Measurements from ENCODE around the gene C9orf152. TPM values are rescaled to one million over a fixed set of nuclear protein-coding genes. Genes with fewer than 3 reads are reported as not detected.
A peak's percentile ranks its signal among the peaks of the same experiment; 100 is the strongest.

The C9orf152 gene
- total RNA-seq, 1 donor from 2014 or later, result not detected

GRCh38 chr9:110185806-110186205, 22.2 kb downstream of the C9orf152 start:
- no peak for TF ChIP-seq CTCF (IDR thresholded peaks at IDR 0.05; ENCODE audit: partially characterized antibody, unreplicated experiment)
- H3K4me1 Mint-ChIP-seq (ENCODE audit: low read depth, unreplicated experiment), result peaks cover 9% of the 10 kb centered on the region
- no peak overlapping the region for H3K4me3 Mint-ChIP-seq (ENCODE audit: unreplicated experiment)
- no peaks in the 10 kb centered on the region for H3K36me3 Mint-ChIP-seq (ENCODE audit: unreplicated experiment)
- no peak for DNase-seq
- peaks cover 2% of the 10 kb centered on the region for H3K9me3 Mint-ChIP-seq (ENCODE audit: unreplicated experiment)
- H3K27ac Mint-ChIP-seq (ENCODE audit: unreplicated experiment), result no peak overlapping the region
- H3K27me3 Mint-ChIP-seq (ENCODE audit: unreplicated experiment), result peaks cover 6% of the 10 kb centered on the region

GRCh38 chr9:110183208-110184145, 24.5 kb downstream of the C9orf152 start:
- Mint-ChIP-seq H3K4me3 (ENCODE audit: unreplicated experiment) (no peak overlapping the region), H3K9me3 (ENCODE audit: unreplicated experiment) (peaks cover 2% of the 10 kb centered on the region), H3K27ac (ENCODE audit: unreplicated experiment) (no peak overlapping the region), H3K27me3 (ENCODE audit: unreplicated experiment) (peaks cover 6% of the 10 kb centered on the region), H3K4me1 (ENCODE audit: low read depth, unreplicated experiment) (peaks cover 9% of the 10 kb centered on the region), H3K36me3 (ENCODE audit: unreplicated experiment) (no peaks in the 10 kb centered on the region)
- TF ChIP-seq CTCF (IDR thresholded peaks at IDR 0.05; ENCODE audit: partially characterized antibody, unreplicated experiment), result peak; percentile 76
- DNase-seq, result peak; percentile 53

GRCh38 chr9:110180511-110181434, 27.2 kb downstream of the C9orf152 start:
- Mint-ChIP-seq H3K4me3 (ENCODE audit: unreplicated experiment) (no peak overlapping the region), H3K4me1 (ENCODE audit: low read depth, unreplicated experiment) (peaks cover 9% of the 10 kb centered on the region), H3K36me3 (ENCODE audit: unreplicated experiment) (no peaks in the 10 kb centered on the region), H3K9me3 (ENCODE audit: unreplicated experiment) (peaks cover 3% of the 10 kb centered on the region), H3K27me3 (ENCODE audit: unreplicated experiment) (peaks cover 8% of the 10 kb centered on the region), H3K27ac (ENCODE audit: unreplicated experiment) (no peak overlapping the region)
- no peak for DNase-seq
- no peak for TF ChIP-seq CTCF (IDR thresholded peaks at IDR 0.05; ENCODE audit: partially characterized antibody, unreplicated experiment)

- Mint-ChIP-seq H3K4me1 (ENCODE audit: low read depth, unreplicated experiment) (peaks cover 3% of the 10 kb centered on the region), H3K36me3 (ENCODE audit: unreplicated experiment) (no peaks in the 10 kb centered on the region), H3K27ac (ENCODE audit: unreplicated experiment) (peak overlapping the region; percentile 38), H3K4me3 (ENCODE audit: unreplicated experiment) (no peak overlapping the region), H3K27me3 (ENCODE audit: unreplicated experiment) (peaks cover 10% of the 10 kb centered on the region), H3K9me3 (ENCODE audit: unreplicated experiment) (peaks cover 3% of the 10 kb centered on the region)
- no peak for DNase-seq
- TF ChIP-seq CTCF (IDR thresholded peaks at IDR 0.05; ENCODE audit: partially characterized antibody, unreplicated experiment), result no peak
Measured at GRCh38 chr9:110179734-110180133, 28.2 kb downstream of the C9orf152 start.
